Heart right ventricle (tissue), 16 donors: ENCODE results near the gene NFYC. TPM values are rescaled to one million over a fixed set of nuclear protein-coding genes. Genes with fewer than 3 reads are reported as not detected.

ENCODE experiments used
- ATAC-seq, 8 donors: fragments of 200-7000 bp; cut with Tn5 transposase; one replicate each; pipeline ENCODE4 v1.9.1; 2020; ENCODE audit warnings: mild to moderate bottlenecking in 8 of 8, moderate library complexity in 8 of 8, moderate number of reproducible peaks in 1 of 8
- DNase-seq, 2 donors: peaks; one replicate each; pipeline ENCODE4 v3.0.0-alpha.2; 2020
- H3K27ac ChIP-seq, 10 donors: fragments of 200-600 bp; sonication (generic) in 2 of 10; one replicate each; pipeline versions ENCODE4 v1.5.0 to v1.8.0; 2020 to 2022; ENCODE audit warnings: mild to moderate bottlenecking in 3 of 10
- H3K27me3 ChIP-seq, 7 donors: fragments of 200-600 bp; one replicate each; pipeline ENCODE4 v1.8.0; 2021 to 2022; ENCODE audit warnings: mild to moderate bottlenecking in 2 of 7
- H3K36me3 ChIP-seq, 9 donors: fragments of 200-600 bp; sonication (generic) in 1 of 9; one replicate each; pipeline versions ENCODE4 v1.5.0 to v1.8.0; 2020 to 2022; ENCODE audit warnings: mild to moderate bottlenecking in 2 of 9
- H3K4me1 ChIP-seq, 9 donors: fragments of 200-600 bp; sonication (generic) in 1 of 9; one replicate each; pipeline versions ENCODE4 v1.5.0 to v1.8.0; 2020 to 2022; ENCODE audit warnings: mild to moderate bottlenecking in 4 of 9
- H3K4me3 ChIP-seq, 10 donors: fragments of 200-600 bp; sonication (generic) in 2 of 10; one replicate each; pipeline versions ENCODE4 v1.5.0 to v1.8.0; 2020 to 2022; ENCODE audit warnings: mild to moderate bottlenecking in 7 of 10, moderate library complexity in 2 of 10
- H3K9me3 ChIP-seq, 11 donors: fragments of 200-600 bp in 10 of 11; sonication (generic) in 2 of 11; one replicate each; pipeline versions ENCODE4 v1.5.0 to v1.8.0; 2013 to 2022; ENCODE audit warnings: mild to moderate bottlenecking in 2 of 11, control low read depth in 1 of 11, moderate library complexity in 1 of 11
- WGBS, 2 donors: extraction: QIAGEN DNeasy Blood & Tissue Kit; methylation state at CpG; one replicate each; pipeline ENCODE4 v1.1.7; 2013; ENCODE audit warnings: inconsistent platforms in 1 of 2; 5-methylcytosine and 5-hydroxymethylcytosine counted together
- intact Hi-C, 10 donors: fragments of 100-400 bp; cut with DNase I; formaldehyde crosslinking; loops; one replicate each; pipeline versions ENCODE4 v1.11.1 to v1.14.2; 2022
- polyA plus RNA-seq, 2 donors: library from polyadenylated mRNA; stranded (reverse); fragments of 200-250 nt; gene quantifications; one replicate each; pipeline ENCODE4 v1.2.3, GENCODE V29; 2013
- total RNA-seq, 10 donors: library from RNA; stranded (reverse); fragmentation: NEBNext Ultra II Directional in 3 of 10; extraction: Animal tissue kit (Norgen Biotek cat#: 25700) in 3 of 10; gene quantifications; one replicate each; pipeline versions ENCODE4 v1.2.1 to v1.2.4, GENCODE V29; 2021 to 2023
- TF ChIP-seq, protein P1 (sequence below), 9 donors: fragments of 200-600 bp; sonication (generic) in 2 of 9; IDR thresholded peaks; one replicate each; pipeline versions ENCODE4 v1.5.0 to v1.8.0; 2021 to 2022; ENCODE audit warnings: antibody characterized with exemption in 9 of 9, mild to moderate bottlenecking in 5 of 9, moderate library complexity in 1 of 9
- donor health status: Arrhythmogenic right ventricular cardiomyopathy.
- donor health status: ischemic (EF 13 %, LVEDD 7.1; RV severe dilation, severe dysfunction).
- donor health status: healthy with polysubstance abuse.
- donor health status: DM: no; HTN: yes; CAD: no.
- donor health status: DM: no; HTN: no; CAD: no.
- donor health status: ischemic (EF 25% LVEDD 6.9; RV normal size, moderate dysfunction).
- donor health status: ischemic (EF 25% LVEDD 5.7; RV mildly dilated, moderate dysfunction).
- donor health status: healthy.
- donor health status: DM: yes; HTN: yes; CAD: no.
- donor health status: Ischemic cardiomyopathy.
- donor health status: ischemic (EF 35%, LVEDD 5.7; RV mildly dilated, moderate dysfunction).
- donor health status: nonischemic (EF 11% LVEDD 7.7; RV severe dilation, severe dysfunction).
- donor health status: DM: yes; HTN: yes; CAD: no.
- donor health status: PGD.
- donor health status: ischemic (EF 29% LVEDD 5.4; RV normal size, mild dysfunction).
- donor health status: nonischemic (EF 23%, LVEDD 6.1; RV moderate dilation, normal function).

NFYC gene
- total and polyA plus RNA-seq, 12 donors = 49.9 to 84.7 (median 71.7) TPM

DNA sequence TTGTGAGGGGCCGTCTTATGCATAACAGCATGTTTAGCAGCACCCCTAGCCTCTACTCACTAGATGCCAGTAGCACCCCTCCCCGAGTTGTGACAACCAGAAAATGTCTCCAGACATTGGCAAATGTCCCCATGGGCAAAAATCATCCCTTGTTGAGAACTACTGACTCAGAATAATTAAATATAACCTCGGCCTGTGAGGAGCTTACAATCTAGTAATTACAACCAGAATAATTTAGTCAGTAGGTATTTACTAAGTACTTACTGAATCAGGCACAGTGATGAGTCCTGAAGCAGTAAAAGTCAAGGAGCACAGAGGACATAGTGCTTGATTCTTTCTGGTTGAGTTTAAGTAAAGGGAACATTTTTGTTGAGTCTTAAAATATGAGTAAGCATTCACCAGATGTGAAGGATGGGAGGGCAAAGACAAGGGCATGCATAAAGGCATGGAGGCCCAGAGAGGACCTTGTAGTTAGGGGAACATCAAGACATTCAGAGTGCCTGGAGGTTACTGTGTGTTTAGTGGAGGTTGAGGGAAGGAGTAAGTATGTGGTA lies 48.0 kb downstream of the NFYC start:
- WGBS, 2 donors = 75 to 76% methylated on average over 3 of the region's 3 CpGs
- peak overlapping the region in 5 of 10 donors; percentile 2 to 58 (median 27) for H3K27ac ChIP-seq
- intact Hi-C loops = loop anchor here in 1 of 10 donors (5.0 kb wide), 1 partner anchor 47 kb away; the partner anchor contains the start of gene NFYC
- DNase-seq (no peak), ATAC-seq (no peak)
- H3K27me3 ChIP-seq = no peaks in the 10 kb centered on the region
- peaks cover 14 to 93% (median 65%) of the 10 kb centered on the region in 9 donors for H3K4me1 ChIP-seq
- H3K36me3 ChIP-seq = peaks cover 0 to 62% (median 15%) of the 10 kb centered on the region in 9 donors
- H3K4me3 ChIP-seq = no peak overlapping the region
- H3K9me3 ChIP-seq = peaks cover 0 to 10% (median 0%) of the 10 kb centered on the region in 11 donors
- TF ChIP-seq, protein P1, sequence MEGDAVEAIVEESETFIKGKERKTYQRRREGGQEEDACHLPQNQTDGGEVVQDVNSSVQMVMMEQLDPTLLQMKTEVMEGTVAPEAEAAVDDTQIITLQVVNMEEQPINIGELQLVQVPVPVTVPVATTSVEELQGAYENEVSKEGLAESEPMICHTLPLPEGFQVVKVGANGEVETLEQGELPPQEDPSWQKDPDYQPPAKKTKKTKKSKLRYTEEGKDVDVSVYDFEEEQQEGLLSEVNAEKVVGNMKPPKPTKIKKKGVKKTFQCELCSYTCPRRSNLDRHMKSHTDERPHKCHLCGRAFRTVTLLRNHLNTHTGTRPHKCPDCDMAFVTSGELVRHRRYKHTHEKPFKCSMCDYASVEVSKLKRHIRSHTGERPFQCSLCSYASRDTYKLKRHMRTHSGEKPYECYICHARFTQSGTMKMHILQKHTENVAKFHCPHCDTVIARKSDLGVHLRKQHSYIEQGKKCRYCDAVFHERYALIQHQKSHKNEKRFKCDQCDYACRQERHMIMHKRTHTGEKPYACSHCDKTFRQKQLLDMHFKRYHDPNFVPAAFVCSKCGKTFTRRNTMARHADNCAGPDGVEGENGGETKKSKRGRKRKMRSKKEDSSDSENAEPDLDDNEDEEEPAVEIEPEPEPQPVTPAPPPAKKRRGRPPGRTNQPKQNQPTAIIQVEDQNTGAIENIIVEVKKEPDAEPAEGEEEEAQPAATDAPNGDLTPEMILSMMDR (IDR thresholded peaks at IDR 0.05) = no peak

DNA sequence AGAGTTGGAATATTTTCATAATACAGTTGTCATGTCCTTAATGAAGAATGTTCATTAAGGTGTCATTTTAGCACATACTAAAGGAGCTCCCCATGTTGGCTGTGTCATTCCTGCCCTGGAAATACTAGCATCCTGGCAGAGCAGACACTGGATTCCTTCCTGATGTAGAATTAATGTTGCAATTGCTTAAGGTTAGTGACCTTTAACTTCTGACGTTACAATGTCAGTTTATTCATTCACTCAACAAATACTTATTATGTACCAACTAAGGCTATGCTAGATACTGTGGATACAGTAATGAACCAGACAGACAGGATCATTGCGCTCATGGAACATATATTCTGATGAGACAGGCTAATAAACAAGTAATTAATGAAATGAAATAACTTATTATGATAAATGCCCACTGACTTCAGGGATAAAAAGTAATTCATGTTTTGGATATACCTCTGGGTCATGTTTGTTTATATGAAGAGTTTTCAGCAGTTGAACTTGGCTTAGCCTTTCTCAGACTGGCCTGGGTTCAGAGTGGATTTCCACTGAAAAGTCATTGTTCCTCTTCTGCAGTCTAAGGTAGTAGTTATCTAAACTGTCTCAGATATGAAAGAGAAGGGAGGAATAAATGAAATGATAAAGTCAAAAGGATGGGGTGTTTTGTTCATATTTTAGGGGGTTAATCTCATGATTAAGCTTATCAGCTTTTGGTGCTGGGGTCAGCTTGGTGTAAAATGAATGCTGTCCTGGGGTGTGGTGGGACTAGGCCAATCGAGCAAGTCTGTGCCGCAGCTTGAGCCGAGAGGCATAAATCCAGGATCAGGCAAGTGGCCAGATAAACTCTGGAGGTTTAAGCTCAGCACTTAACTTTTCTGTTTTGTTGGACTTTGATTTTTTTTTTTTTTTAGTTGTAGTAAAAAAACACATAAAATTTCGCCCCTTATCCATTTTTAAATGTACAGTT lies 48.8 kb downstream of the NFYC start:
- ATAC-seq = no peak
- DNase-seq = no peak
- WGBS, 2 donors = 39 to 46% methylated on average over 6 of the region's 6 CpGs
- H3K9me3 ChIP-seq = peaks cover 0 to 8% (median 0%) of the 10 kb centered on the region in 11 donors
- peaks cover 0 to 67% (median 15%) of the 10 kb centered on the region in 9 donors for H3K36me3 ChIP-seq
- peak overlapping the region in 7 of 10 donors; percentile 2 to 58 (median 27) for H3K27ac ChIP-seq
- intact Hi-C loops = loop anchor here in 1 of 10 donors (5.0 kb wide), 1 partner anchor 48 kb away; the partner anchor contains the start of gene NFYC
- no peak overlapping the region for H3K4me3 ChIP-seq
- peaks cover 14 to 93% (median 62%) of the 10 kb centered on the region in 9 donors for H3K4me1 ChIP-seq
- no peaks in the 10 kb centered on the region for H3K27me3 ChIP-seq
- TF ChIP-seq, protein P1 (IDR thresholded peaks at IDR 0.05) = no peak

DNA sequence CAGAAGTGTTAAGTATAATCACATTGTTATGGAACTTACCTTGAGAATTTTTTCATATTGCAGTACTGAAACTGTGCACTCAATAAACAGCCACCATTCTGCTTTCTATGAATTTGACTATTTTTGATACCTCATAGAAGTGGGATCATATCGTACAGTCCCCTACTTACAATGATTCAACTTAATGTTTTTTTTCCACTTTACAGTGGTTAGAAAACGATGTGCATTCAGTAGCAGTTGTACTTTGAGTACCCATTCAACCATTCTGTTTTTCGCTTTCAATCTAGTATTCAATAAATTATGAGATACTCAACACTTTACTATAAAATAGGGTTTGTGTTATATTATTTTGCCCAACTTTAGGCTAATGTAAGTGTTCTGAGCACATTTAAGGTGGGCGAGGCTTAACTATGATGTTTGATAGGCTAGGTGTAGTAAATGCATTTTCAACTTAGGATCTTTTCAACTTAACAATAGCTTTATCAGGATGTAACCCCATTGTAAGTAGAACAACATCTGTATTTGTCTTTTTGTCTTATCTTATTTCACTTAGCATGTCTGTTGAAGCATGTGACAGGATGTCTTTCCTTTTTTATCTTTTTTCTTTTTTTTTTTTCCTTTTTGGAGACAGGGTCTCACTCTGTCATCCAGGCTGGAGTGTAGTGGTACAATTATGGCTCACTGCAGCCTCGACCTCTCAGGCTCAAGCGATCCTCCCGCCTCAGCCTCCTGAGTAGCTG lies 49.7 kb downstream of the NFYC start:
- peak overlapping the region in 6 of 10 donors; percentile 24 to 50 (median 40) for H3K27ac ChIP-seq
- no peak overlapping the region for H3K4me3 ChIP-seq
- H3K9me3 ChIP-seq = no peaks in the 10 kb centered on the region
- 79 to 81% methylated on average over 7 of the region's 7 CpGs for WGBS, 2 donors
- TF ChIP-seq, protein P1 (IDR thresholded peaks at IDR 0.05) = no peak
- H3K27me3 ChIP-seq = no peaks in the 10 kb centered on the region
- DNase-seq (no peak), ATAC-seq (peak in 1 of 8 donors; percentile 23)
- H3K4me1 ChIP-seq = peaks cover 10 to 93% (median 57%) of the 10 kb centered on the region in 9 donors
- H3K36me3 ChIP-seq = peaks cover 0 to 75% (median 15%) of the 10 kb centered on the region in 9 donors
- intact Hi-C loops = loop anchor here in 1 of 10 donors (5.0 kb wide), 1 partner anchor 49 kb away; the partner anchor contains the start of gene NFYC
